ENCODE data around the gene RGSL1.
"Not testable (repeated sequence)": the region's sequence is repeated elsewhere in the genome, so short reads cannot be mapped to it uniquely, and the experiment has no call there.

RGSL1 gene

DNA sequence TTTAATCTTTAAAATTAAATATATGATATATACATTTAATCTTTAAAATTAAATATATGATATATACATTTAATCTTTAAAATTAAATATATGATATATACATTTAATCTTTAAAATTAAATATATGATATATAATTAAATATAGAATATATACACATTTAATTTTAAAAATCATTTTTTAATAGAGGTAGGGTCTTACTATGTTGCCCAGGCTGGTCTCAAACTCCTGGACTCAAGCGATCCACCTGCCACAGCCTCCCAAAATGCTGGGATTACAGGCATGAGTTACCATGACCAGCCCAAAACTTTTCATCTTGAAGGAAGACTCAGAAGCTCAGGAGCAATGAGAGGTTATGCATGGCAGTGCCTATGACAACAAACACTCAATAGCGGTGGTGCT lies 2.8 kb upstream of the RGSL1 start:
- DNase-seq: not testable (repeated sequence)

DNA sequence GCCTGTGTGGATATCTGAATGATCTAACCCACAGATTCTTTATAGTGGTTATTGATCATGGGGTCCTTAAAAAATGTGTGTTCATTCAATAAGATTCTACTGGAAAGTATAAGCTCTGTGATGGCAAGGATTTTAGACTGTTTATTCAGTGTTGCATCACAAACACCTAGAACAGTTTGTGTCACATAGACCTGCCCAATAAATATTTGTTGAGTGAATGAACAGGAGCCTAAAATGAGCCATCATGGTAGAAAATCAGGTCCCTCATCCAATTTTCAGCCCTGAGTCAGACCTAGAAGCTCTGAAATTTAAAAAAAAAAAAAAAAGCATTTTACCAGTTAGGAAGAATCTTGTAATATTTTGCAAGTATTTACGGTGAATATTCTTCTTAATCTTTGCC lies 2.3 kb upstream of the RGSL1 start:
- no peak for DNase-seq

DNA sequence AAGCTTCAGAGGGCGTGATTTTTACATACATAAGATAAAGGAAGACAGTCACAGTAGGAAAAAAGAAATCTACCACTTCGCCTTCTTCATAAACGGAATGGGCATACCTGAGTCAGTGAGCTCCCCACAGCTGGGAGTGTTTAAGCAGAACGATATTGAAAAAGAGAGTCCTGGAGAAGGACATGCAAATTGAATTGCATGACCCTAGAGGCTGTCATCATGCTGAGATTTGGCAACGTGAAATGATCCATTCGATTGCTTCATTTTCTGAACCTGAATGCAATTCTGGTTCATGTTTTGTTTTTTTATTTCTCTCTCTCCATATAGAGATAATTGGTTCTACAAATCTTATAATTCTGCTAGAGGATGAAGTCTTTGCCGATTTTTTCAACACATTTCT lies 3.7 kb downstream of the RGSL1 start:
- no peak for DNase-seq

DNA sequence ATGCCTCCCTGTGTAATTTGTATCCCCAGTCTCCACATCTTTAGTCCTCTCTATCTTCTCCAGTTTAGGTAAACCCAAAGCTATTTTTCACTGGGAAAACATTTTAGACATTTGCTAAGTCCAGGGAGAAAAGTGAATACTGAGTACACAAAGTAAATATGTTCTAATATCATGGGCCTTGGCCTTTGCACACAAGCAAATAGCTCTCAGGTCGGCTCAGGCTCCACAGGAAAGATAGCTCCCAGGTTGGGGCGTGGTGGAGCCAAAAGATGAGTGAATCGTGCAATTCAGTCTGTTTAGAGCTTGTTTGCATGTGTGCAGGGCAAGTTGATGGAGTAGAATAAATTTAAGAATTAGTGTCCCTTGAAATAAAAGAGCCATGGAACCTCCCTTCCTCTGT lies 7.9 kb downstream of the RGSL1 start:
- no peak for DNase-seq

DNA sequence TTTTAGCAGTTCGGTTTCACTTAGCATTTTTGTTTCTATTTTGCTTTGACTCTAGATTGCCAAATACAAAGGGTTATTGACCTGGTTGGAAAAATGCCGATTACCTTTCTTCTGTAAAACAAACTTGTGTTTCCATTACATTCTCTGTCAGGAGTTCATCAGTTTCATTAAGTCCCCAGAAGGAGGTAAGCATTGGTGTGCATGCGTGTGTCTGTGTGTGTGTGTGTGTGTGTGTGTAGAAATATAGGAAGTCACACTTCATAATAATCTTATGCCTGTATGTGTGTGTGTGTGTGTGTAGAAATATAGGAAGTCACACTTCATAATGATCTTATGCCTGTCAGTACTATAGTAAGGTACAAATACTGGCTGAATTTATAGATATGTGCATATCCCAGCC lies 10.0 kb downstream of the RGSL1 start:
- DNase-seq: peak; percentile 28

DNA sequence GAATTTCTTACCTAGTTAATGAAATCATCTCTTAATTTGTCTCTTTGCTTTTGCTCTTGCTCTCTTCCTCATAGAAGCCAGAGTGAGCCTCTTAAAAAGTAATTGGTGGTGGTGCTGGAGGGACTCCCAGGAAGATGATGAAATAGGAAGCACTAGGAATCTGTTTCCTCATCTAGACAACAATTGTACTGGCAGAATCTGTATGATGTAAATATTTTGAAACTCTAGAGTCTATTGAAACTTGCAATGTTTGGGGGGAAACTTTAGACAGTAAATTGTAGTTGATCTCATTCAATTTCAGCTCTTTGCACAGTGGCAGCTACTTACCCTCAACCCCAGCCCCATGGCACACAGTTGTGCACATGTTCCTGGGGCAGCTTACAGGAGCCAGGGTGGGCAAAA lies 10.6 kb downstream of the RGSL1 start:
- DNase-seq: peak; percentile 49

DNA sequence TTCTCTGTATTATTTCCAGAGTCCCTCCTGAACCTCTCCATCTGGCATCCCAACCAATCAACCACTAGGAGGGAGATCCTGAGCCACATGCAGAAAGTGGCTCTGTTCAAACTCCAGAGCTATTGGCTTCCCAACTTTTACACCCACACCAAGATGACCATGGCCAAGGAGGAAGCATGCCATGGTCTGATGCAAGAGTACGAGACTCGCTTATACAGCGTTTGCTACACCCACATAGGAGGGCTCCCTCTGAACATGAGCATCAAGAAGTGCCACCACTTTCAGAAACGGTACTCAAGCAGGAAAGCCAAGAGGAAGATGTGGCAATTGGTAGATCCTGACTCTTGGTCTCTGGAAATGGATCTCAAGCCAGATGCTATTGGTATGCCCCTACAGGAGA lies 23.6 kb downstream of the RGSL1 start:
- no peak for DNase-seq

DNA sequence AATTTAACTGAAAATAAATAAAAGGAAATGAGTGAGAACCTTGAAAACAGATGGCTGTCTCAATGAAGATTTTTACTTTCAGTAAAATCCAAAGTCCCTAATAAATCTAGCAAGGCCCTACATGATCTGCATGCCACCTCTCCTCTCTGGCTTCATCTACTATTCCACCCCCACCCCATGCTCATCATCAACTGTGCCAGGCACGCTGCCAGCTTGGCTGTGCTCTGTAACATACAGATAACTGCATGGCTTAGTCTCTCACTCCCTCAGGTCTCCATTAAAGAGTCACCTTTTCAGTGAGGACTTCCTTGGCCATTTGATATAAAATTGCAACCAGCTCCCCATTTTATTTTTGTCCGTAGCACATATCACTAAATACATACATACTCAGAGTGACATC lies 26.7 kb downstream of the RGSL1 start:
- DNase-seq: peak; percentile 69

DNA sequence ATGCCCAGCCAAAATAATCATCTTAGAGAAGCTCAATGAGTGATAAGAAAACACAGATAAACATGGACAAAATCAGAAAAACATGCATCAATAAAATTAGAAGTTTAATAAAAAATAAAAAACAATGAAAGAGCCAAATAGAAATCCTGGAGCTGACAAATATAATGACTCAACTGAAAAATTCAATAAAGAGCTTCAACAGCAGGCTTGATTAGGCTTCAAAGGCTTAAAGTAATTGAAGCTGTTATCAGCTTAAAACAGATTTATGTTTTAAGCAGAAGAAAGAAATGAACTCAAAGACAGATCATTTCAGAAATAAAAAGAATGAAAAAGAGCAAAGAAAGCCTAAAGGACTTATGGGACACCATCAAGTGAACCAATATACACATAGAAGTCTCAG lies 28.3 kb downstream of the RGSL1 start:
- DNase-seq: no peak

DNA sequence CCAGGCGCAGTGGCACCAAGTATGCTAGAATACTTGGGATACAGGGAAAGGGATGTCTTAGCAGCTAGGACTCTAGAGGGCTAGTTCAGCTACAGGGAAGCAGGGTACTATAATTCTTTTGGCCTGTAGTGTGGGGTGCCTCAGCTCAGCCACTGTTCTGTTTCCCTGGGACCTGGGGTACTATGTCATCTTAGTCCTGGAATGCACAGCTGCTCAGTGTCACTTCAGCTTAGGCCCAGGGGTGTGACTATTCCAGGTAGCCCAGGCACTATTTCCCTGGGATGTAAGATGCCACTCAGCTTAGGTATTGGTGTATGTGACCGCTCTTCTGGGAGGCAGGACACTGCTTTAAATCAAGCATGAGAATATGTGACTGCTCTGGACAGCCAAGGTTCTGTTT lies 34.1 kb downstream of the RGSL1 start:
- DNase-seq: no peak

DNA sequence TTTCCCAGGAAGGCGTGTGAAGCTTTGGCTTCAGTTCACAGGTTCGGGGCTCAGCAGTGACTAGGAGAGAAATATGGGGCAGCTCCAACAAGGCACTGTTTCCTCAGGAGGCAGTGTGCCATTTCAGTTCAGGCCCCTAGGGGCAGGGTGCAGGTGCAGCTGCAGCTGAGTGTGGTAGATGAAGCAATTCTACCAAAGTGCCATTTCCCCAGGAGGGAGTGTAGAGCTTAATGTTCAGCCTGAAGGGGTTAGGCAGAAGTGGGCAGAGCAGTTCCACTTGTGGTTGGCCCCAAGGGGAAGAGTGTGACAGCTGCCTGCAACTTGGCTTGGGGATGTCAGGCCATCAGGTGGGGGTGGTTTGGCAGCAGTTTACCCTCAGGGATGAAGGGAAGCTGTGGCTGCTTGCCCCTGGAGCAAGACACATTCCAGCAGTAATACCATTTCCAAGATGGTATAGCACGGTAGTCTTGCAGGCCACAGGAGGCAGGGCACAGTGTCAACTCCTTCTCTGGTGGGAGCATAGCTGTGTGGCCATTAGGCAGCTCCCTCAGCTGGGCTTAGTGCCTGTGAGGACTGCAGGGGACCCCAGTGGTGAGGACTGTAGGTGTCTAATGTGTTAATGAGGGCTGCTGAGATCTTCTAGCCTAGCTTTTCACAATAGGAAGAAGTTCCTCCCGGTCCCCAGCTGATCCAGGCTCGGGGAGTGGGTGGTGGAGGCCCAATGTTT lies 34.7 kb downstream of the RGSL1 start:
- peak; percentile 89 for DNase-seq

DNA sequence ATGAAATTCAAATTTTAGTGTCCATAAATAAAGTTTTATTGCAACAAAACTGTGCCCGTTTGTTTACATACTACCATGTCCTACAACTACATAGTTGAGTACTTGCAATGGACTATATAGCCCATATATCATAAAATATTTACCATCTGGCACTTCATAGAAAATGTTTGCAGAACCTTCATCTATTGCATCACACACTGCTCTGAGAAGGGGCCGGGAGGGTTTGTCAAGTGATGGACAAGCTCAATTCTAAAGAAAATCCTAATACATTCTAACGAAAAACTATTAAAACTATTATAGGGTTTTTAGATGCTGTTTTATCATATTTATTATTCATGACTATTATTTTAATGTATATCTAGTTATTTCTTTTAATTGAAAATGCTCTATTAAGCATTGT lies 35.9 kb downstream of the RGSL1 start:
- DNase-seq: peak; percentile 20

DNA sequence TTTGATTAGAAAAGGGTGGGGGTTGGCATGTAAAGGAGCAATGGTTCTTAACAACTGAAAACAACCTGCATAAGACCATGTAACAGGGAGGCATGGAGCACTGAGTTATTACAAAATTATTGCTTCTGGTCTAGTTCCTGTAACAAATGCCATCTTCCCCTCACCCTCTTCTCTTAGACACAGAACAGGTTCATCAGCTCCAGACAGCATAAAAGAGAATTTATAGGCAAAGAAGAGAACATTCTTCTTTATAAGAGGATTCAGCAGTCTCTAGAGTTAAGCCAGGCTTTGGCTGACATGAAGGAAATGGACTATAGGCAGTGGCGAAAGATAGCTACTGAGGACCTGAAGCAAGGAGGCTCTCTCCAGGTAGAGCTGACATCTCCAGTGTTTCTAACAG lies 38.9 kb downstream of the RGSL1 start:
- DNase-seq: no peak

DNA sequence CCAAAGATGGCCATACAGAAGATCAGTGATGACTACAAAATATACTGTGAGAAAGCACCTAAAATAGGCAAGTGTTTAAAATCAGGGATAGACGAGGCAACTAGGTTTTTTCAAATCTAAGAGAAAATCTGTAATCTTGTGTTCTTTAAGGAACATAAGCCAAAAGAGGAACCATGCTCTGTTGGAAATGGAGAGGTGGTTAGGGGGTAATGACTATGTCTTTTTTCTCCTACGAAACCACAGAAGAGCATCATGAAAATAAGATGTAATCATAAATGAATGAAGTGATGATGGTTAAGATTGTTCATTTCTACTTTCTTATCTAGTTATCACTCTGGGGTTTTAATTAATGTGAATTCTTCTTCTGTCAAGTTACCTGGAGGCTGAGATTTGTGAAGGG lies 43.1 kb downstream of the RGSL1 start:
- DNase-seq: peak; percentile 80

DNA sequence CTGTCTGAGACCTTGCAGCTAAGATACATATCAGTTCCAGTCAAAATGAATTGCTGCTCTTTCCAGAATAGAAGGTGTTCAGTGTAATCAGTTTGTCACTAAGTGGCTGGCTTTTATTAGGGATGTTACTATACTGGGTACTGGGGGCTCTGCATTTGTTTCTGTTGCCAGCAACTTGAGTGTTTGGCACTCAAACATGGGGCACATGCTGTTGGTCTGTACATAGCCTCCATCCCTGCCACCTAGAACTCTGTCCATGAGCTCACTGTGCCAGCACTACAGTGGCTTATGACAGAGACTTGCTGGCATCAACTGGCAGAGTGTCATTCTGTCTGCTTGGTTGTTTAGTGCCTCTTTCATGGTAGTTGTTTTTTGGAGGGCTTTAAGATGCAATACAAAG lies 45.1 kb downstream of the RGSL1 start:
- no peak for DNase-seq

DNA sequence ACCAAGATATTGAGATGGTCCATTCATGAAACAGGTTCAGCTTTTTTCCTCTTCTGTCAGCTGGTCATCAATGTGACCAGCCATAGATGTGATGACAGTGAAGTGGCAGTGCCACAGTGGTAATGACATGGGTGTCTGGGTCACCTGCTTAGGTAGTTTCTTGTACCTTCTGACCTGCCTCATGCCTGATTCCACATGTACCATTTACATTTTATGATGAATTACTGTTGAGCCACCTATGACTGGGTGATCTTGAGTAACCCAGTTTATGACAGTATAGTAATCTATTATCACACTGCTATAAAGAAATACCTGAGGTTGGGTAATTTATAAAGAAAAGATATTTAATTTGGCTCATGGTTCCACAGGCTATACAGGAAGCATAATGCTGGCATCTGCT lies 45.7 kb downstream of the RGSL1 start:
- no peak for DNase-seq

DNA sequence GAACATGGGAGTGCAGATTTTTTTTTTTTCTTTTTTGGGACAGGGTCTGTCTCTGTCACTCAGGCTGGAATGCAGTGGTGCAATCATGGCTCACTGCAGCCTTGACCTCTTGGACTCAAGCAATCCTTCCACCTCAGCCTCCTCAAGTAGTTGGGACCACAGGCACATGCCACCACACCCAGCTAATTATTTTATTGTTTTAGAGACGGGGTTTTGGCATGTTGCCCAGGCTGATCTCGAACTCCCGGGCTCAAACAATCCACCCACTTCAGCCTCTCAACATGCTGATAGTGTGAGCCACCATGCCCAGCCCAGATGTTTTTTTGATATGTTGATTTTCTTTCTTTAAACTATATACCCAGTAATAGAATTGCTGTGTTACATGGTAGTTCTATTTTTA lies 57.7 kb downstream of the RGSL1 start:
- DNase-seq: peak; percentile 68

DNA sequence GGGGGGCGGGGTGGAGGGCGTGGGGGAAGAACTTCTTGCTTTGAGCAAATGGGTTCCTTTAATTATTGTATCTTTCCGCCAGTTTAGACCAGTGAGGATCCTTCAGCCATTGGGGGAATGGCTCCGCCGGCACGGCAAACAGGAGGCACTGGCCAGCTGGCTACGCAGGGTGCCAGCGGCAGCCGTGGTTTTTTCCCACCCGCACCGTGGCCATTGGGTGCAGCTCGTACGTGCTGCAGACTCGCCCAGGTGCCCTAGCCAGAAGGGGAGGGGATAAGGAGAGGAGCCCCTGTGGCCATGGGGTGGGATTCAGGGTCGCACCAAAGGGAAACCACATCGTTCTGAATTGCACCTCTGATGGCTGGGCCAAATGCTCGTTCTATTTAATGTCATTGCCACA lies 65.6 kb downstream of the RGSL1 start:
- DNase-seq: no peak

DNA sequence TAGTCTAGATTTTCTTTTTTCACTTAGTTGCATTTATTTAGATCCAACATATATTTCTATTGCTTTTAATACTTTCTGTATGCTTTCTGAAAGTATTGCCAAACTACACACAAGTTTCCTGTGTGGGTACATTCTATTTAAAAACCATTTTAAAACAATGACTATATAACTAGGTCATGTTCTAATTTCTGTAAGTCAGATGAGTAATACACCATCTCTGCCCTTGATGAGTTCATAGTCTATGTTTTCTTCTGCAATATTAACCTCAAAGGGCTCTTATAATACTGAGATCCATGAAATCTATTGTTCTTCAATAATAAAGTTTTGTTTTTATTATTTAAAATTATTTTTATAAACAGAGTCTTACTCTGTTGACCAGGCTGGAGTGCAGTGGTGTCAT lies 70.8 kb downstream of the RGSL1 start:
- no peak for DNase-seq

DNA sequence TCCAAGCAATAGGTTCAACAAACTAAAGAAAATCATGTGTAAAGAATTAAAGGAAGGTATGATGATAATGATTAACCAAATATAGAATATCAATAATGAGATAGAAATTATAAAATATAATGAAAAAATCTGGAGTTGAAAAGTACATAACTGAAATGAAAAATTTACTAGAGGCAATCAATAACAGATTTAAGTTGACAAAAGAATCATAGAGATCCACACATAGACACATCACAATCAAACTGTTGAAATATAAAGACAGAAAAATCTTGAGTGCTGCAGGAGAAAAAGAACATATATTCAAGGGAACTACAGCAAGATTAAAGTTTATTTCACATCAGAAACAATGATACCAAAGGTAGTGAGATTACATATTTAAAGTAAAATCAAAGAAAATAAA lies 75.4 kb downstream of the RGSL1 start:
- no peak for DNase-seq

DNA sequence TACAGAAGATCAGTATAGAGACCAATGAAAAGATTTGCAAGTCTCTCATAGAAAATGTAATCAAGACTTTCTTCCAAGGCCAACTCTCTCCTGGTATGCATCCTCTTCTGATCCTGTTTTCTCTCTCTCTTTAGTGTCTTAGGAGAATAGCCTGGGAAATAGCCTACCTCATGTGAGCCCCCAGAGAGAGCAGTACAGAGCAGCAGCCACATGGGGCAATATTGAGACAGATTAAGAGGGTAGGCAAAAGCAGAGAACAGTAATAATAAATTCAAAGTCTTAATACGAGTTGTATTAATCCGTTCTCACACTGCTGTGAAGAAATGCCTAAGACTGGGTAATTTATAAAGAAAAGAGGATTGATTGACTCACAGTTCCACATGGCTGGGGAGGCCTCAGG lies 77.7 kb downstream of the RGSL1 start:
- no peak for DNase-seq

DNA sequence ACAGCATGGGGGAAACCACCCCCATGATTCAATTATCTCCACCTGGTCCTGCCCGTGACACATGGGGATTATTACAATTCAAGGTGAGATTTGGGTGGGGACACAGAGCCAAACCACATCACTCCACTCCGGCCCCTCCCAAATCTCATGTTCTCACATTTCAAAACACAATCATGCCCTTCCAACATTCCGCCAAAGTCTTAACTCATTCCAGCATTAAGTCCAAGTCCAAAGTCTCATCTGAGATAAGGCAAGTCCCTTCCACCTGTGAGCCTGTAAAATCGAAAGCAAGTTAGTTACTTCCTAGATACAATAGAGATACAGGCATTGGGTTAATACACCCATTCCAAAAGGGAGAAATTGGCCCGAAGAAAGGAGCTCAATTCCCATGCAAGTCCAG lies 78.3 kb downstream of the RGSL1 start:
- DNase-seq: not testable (repeated sequence)

DNA sequence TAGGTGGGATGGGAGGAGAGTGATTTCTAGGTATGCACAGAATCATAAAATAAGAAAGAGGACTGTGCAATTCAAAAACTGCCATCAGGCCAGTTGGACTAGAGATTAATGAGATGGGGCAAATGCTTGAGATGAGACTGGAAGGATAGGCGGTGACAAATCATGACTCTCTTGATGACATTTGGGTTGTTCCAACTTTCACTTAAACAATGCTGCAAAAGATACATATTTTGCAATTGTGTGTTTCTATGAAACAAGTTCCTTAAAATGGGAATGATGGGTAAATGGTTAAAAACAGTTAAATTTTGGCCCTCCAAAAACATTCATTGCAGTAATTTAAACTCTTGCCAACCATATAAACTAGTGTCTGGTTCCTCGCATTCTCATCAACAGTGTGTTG lies 84.0 kb downstream of the RGSL1 start:
- DNase-seq: no peak

DNA sequence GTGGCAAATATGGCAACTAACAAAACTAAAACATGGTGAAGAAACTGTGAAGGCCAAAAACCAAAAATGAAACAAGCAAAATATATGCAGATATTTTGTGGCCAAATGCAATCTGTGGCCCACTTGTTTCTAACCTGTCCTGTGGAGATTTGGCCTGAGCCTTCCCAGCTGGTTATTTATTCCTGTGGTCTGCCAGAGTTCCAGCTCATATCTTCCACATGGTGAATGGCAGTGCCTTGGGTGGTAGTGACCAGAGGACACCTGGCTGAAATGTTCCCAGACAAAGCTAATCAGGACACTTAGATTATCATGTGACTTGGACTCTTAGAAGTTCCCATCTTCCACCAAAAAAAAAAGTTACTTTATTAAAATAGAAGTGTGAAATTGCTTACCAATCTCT lies 99.4 kb downstream of the RGSL1 start:
- DNase-seq: no peak

DNA sequence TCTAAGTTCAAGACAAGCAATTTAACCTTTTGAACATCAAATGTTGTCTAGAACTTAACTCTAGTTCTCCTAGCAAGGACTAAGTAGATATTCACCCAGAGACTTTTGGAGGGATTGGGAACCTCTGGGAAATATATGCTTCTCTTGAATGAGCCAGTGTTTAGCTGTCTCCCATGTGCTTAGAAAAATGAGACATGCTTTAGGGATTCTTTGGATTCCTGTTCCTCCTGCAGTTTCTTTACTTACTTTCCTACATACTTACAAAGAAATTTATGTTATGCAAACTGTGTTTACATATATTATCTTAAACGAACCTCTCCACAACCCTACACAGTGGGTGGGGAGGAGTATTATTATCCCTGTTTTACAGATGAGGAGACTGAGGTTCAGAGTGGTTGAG lies 99.9 kb downstream of the RGSL1 start:
- no peak for DNase-seq

DNA sequence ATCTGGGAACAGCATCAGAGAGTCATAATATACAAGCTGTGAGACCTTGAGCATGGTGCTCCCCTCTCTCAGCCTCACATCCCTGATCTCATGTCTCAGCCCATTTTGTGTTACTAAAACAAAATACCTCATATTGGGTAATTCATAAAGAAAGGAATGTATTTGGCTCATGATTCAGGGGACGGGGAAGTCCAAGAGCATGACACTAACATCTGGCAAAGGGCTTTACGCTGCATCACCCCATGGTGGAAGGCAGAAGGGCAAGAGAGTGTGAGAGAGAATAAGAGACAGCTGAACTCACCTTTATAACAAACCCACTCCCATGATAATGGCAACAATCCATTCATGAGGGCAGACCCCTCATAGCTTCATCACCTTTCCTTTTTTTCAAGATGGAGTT lies 102.6 kb downstream of the RGSL1 start:
- DNase-seq: no peak
